AG04450 (cell line): ENCODE measurements around the gene TEAD2. TPM values are rescaled to one million over a fixed set of nuclear protein-coding genes. Genes with fewer than 3 reads are reported as not detected.
"Not testable (repeated sequence)": the region's sequence is repeated elsewhere in the genome, so short reads cannot be mapped to it uniquely, and the experiment has no call there.

Source experiments
- CTCF ChIA-PET: fragments of 300-600, 350-600 bp; formaldehyde crosslinking; extraction: SDS; loops from one replicate; lab custom pipeline; 2022; ENCODE audit warnings: antibody characterized with exemption, inconsistent platforms; lab: Charles Lee
- POLR2A ChIA-PET: fragments of 350-600 bp; formaldehyde crosslinking; extraction: SDS; loops from one replicate; lab custom pipeline; 2021; ENCODE audit warnings: antibody characterized with exemption, inconsistent platforms; lab: Yijun Ruan, JAX
- DNase-seq: peaks from one replicate; pipeline ENCODE4 v3.0.0-alpha.2; 2011; ENCODE audit warnings: low read depth, low spot score
- H3K27ac ChIP-seq: one replicate; pipeline ENCODE4 v1.5.1; 2012; ENCODE audit warnings: low read depth, low read length, control low read depth
- H3K27me3 ChIP-seq: one replicate; pipeline ENCODE4 v1.6.0; 2012; ENCODE audit warnings: low read length; ENCODE audit not compliant: control insufficient read depth, insufficient read depth
- H3K4me3 ChIP-seq: 2 replicates; pipeline ENCODE4 v1.5.1; 2011; ENCODE audit warnings: mild to moderate bottlenecking, low read depth, low read length, control low read depth
- H3K9me3 ChIP-seq: 2 replicates; pipeline ENCODE4 v1.5.1; 2012; ENCODE audit warnings: low read length; ENCODE audit not compliant: control insufficient read depth, insufficient read depth
- CTCF ChIP-seq: IDR thresholded peaks from 2 replicates; pipeline ENCODE4 v1.5.1; 2011; ENCODE audit warnings: low read depth, low read length, control low read depth, inconsistent platforms
- polyA plus RNA-seq: library from polyadenylated mRNA; depleted of rRNA; stranded (reverse); fragments of >200 nt; gene quantifications from 2 replicates; pipeline ENCODE4 v1.2.3, GENCODE V29; 2011

TEAD2 gene
- polyA plus RNA-seq, 1 experiment, result 32.8 TPM

DNA sequence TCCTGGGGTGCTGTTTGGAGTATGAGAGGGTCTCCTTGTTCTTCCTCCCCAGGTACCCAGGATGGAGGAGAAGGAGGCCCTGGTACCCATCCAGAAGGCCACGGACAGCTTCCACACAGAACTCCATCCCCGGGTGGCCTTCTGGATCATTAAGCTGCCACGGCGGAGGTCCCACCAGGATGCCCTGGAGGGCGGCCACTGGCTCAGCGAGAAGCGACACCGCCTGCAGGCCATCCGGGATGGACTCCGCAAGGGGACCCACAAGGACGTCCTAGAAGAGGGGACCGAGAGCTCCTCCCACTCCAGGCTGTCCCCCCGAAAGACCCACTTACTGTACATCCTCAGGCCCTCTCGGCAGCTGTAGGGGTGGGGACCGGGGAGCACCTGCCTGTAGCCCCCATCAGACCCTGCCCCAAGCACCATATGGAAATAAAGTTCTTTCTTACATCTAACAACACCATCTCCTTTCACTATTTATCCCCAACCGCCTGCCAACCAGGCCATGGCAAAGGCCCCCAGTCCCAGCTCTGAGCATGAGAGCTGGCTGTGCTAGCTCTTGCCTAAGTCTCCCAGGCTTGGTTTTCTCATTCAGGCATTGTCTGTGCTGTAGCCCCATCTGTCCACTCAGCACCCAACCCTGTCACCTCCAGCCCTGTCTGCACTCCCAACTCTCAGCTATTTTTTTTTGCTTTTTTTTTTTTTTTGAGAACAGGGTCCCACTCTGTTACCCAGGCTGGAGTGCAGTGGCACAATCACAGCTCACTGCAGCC lies 12.6 kb upstream of the TEAD2 start:
- ChIA-PET POLR2A (interaction anchor here (0.6 kb wide), 1 partner anchor 56 kb away, joined by 5 read pairs; no protein-coding TSS in a partner anchor), CTCF (interaction anchor here (0.6 to 1.5 kb wide), 2 partner anchors 131 to 196 kb away, joined by 4 read pairs; no protein-coding TSS in a partner anchor)
- no peak overlapping the region for H3K4me3 ChIP-seq
- peaks cover 6% of the 10 kb centered on the region for H3K27me3 ChIP-seq
- no peak for DNase-seq
- no peak overlapping the region for H3K27ac ChIP-seq
- TF ChIP-seq CTCF, result no peak
- peaks cover 2% of the 10 kb centered on the region; the same call in 1 of the 2 replicates for H3K9me3 ChIP-seq

- CTCF ChIA-PET, result not testable (repeated sequence)
Observed at GRCh38 chr19:49373174-49373573, 11.0 kb upstream of the TEAD2 start.

GRCh38 chr19:49371184-49371583 lies 9.0 kb upstream of the TEAD2 start:
- POLR2A ChIA-PET, result no interaction called here
- Histone ChIP-seq H3K27ac (no peak overlapping the region), H3K27me3 (peaks cover 10% of the 10 kb centered on the region), H3K9me3 (peaks cover 21% of the 10 kb centered on the region), H3K4me3 (no peak overlapping the region)
- DNase-seq, result no peak
- TF ChIP-seq CTCF, result no peak
- CTCF ChIA-PET, result no interaction called here

More at GRCh38 chr19:49373174-49373573, 11.0 kb upstream of the TEAD2 start:
- H3K27ac ChIP-seq, H3K27me3 ChIP-seq, DNase-seq, POLR2A ChIA-PET, H3K4me3 ChIP-seq: not testable (repeated sequence)
- peaks cover 17% of the 10 kb centered on the region for H3K9me3 ChIP-seq

GRCh38 chr19:49368711-49369358 lies 6.6 kb upstream of the TEAD2 start:
- H3K27ac ChIP-seq, result no peak overlapping the region
- H3K27me3 ChIP-seq, result peaks cover 6% of the 10 kb centered on the region
- TF ChIP-seq CTCF, result no peak
- peaks cover 21% of the 10 kb centered on the region for H3K9me3 ChIP-seq
- CTCF ChIA-PET, result no interaction called here
- POLR2A ChIA-PET, result no interaction called here
- no peak for DNase-seq
- H3K4me3 ChIP-seq, result no peak overlapping the region

- ChIA-PET POLR2A (no interaction called here), CTCF (no interaction called here)
- Histone ChIP-seq H3K4me3 (no peak overlapping the region), H3K27me3 (peaks cover 4% of the 10 kb centered on the region), H3K27ac (no peak overlapping the region), H3K9me3 (peaks cover 23% of the 10 kb centered on the region)
- no peak for DNase-seq
- TF ChIP-seq CTCF, result no peak
Observed at GRCh38 chr19:49366110-49366509, 3.9 kb upstream of the TEAD2 start.
